Tibial artery (tissue), 4 donors: ENCODE results near the gene NCKAP1.

Source experiments
- DNase-seq, 2 donors: peaks; one replicate each; pipeline ENCODE4 v3.0.0-alpha.2; 2019
- H3K27ac ChIP-seq, 2 donors: fragments of 200-600 bp; sonication (generic) in 1 of 2; 1 replicate in 1 of 2; 2 replicates in 1 of 2; pipeline ENCODE4 v1.5.1; 2018 to 2019; ENCODE audit warnings: mild to moderate bottlenecking in 1 of 2
- H3K27me3 ChIP-seq, 2 donors: fragments of 200-600 bp; sonication (generic) in 1 of 2; one replicate each; pipeline versions ENCODE4 v1.5.1 to v1.6.0; 2016 to 2019
- H3K36me3 ChIP-seq, 3 donors: fragments of 200-600 bp; sonication (generic) in 2 of 3; one replicate each; pipeline ENCODE4 v1.5.1; 2016 to 2019; ENCODE audit warnings: mild to moderate bottlenecking in 2 of 3
- H3K4me1 ChIP-seq, 4 donors: fragments of 200-600 bp; sonication (generic) in 2 of 4; 1 replicate in 3 of 4; 2 replicates in 1 of 4; pipeline ENCODE4 v1.5.1; 2016 to 2019
- H3K4me3 ChIP-seq, 2 donors: fragments of 200-600 bp; sonication (generic) in 1 of 2; 1 replicate in 1 of 2; 2 replicates in 1 of 2; pipeline ENCODE4 v1.5.1; 2018 to 2019; ENCODE audit warnings: mild to moderate bottlenecking in 2 of 2
- H3K9me3 ChIP-seq, 3 donors: fragments of 200-600 bp; sonication (generic) in 1 of 3; one replicate each; pipeline ENCODE4 v1.5.1; 2016 to 2019
- CTCF ChIP-seq, 2 experiments: fragments of 200-600 bp in 1 of 2; fragments of 450-650 bp in 1 of 2; IDR thresholded peaks; one replicate each; pipeline ENCODE4 v1.5.1; 2017 to 2019; ENCODE audit warnings: antibody characterized with exemption in 2 of 2, mild to moderate bottlenecking in 1 of 2, moderate library complexity in 1 of 2
- intact Hi-C: fragments of 100-400 bp; cut with DNase I; formaldehyde crosslinking; loops from one replicate; pipeline ENCODE4 v1.15.0; 2023; ENCODE audit warnings: low total_unique reads

Gene NCKAP1

GRCh38 chr2:182941121-182941722 lies 97.0 kb downstream of the NCKAP1 start:
- Histone ChIP-seq H3K36me3 (peaks cover 20 to 55% (median 55%) of the 10 kb centered on the region in 3 donors), H3K9me3 (no peaks in the 10 kb centered on the region), H3K4me3 (no peak overlapping the region), H3K27ac (no peak overlapping the region), H3K4me1 (no peaks in the 10 kb centered on the region), H3K27me3 (no peaks in the 10 kb centered on the region)
- no peak for DNase-seq
- intact Hi-C loops = no loop called here
- TF ChIP-seq CTCF (IDR thresholded peaks at IDR 0.05) = no peak

GRCh38 chr2:182937870-182938269 lies 100.4 kb downstream of the NCKAP1 start:
- no peaks in the 10 kb centered on the region for H3K27me3 ChIP-seq
- peaks cover 46 to 66% (median 66%) of the 10 kb centered on the region in 3 donors for H3K36me3 ChIP-seq
- DNase-seq = no peak
- H3K4me3 ChIP-seq = no peak overlapping the region
- intact Hi-C loops = no loop called here
- no peaks in the 10 kb centered on the region for H3K9me3 ChIP-seq
- no peak for TF ChIP-seq CTCF (IDR thresholded peaks at IDR 0.05)
- no peak overlapping the region for H3K27ac ChIP-seq
- H3K4me1 ChIP-seq = no peaks in the 10 kb centered on the region

DNA sequence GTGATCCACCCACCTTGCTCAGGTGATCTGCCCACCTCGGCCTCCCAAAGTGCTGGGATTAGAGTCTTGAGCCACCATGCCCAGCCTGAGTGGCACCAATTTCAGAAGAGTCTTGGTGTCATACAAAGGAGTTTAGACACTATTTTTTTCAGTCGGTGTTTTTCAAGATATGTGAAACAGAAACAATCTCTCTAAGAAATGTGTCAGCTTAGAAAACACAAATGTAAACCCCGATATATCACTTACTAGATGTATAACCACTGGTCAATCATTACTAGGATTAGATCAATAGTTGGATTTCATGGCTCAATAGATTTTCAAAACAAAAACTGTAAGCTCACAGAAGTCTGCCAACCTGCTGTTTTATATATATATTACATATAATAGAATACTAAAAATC lies 104.6 kb downstream of the NCKAP1 start:
- no peak for DNase-seq
- Histone ChIP-seq H3K27ac (no peak overlapping the region), H3K36me3 (peaks cover 36 to 61% (median 57%) of the 10 kb centered on the region in 3 donors), H3K4me3 (no peak overlapping the region), H3K4me1 (no peaks in the 10 kb centered on the region), H3K27me3 (no peaks in the 10 kb centered on the region), H3K9me3 (no peaks in the 10 kb centered on the region)
- intact Hi-C loops = no loop called here
- no peak for TF ChIP-seq CTCF (IDR thresholded peaks at IDR 0.05)

DNA sequence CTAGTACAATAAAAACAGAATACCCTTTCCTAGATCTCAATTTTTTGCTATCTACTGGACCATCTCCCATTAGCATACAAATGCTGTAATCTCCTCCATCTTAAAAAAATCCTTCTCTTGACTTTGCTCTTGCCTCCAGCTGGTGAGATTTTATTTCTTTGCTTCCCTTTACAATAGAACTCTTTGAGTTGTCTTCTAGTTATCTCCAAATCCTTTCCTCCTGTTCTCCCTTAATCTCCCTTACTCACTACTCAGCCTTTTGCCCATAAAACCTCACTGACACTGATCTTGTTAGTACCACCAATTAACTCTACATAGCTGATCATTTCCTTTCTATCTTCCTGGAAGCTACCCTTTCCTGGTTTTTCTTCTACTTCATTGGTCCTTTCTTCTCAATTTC lies 108.3 kb downstream of the NCKAP1 start:
- Histone ChIP-seq H3K4me1 (peaks cover 0 to under 1% (median 0%) of the 10 kb centered on the region in 4 donors), H3K27ac (no peak overlapping the region), H3K36me3 (peaks cover 47 to 62% (median 62%) of the 10 kb centered on the region in 3 donors), H3K27me3 (no peaks in the 10 kb centered on the region), H3K4me3 (no peak overlapping the region), H3K9me3 (no peaks in the 10 kb centered on the region)
- no peak for TF ChIP-seq CTCF (IDR thresholded peaks at IDR 0.05)
- intact Hi-C loops = no loop called here
- DNase-seq = no peak

DNA sequence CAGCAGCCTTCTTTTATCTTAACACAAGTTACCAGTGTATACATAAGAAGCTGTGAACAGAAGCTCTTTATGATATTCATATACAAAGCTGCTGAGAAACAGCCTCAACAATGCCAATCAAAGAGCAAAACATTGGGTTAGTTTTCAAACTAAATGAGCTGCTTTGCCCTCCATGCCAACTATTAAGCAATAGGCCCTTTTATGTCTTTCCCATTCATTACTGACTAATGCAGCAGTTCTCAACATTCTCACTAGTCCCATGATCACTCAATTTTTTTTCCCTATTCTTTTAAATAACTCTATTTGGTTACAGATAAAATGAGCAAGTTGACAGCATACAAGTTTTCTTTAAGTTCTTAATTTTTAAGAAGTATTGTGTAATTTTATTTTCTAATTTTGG lies 114.0 kb downstream of the NCKAP1 start:
- H3K4me3 ChIP-seq = no peak overlapping the region
- H3K27me3 ChIP-seq = no peaks in the 10 kb centered on the region
- no peak overlapping the region for H3K27ac ChIP-seq
- no peak for DNase-seq
- H3K9me3 ChIP-seq = no peaks in the 10 kb centered on the region
- no peak for TF ChIP-seq CTCF (IDR thresholded peaks at IDR 0.05)
- H3K36me3 ChIP-seq = peaks cover 36 to 64% (median 62%) of the 10 kb centered on the region in 3 donors
- H3K4me1 ChIP-seq = peaks cover 0 to 11% (median 0%) of the 10 kb centered on the region in 4 donors
- intact Hi-C loops = no loop called here

- H3K36me3 ChIP-seq = peaks cover 12 to 47% (median 39%) of the 10 kb centered on the region in 3 donors
- intact Hi-C loops = no loop called here
- no peaks in the 10 kb centered on the region for H3K9me3 ChIP-seq
- no peak for DNase-seq
- no peak overlapping the region for H3K27ac ChIP-seq
- no peak overlapping the region for H3K4me3 ChIP-seq
- H3K27me3 ChIP-seq = no peaks in the 10 kb centered on the region
- peaks cover 0 to 35% (median under 1%) of the 10 kb centered on the region in 4 donors for H3K4me1 ChIP-seq
- TF ChIP-seq CTCF (IDR thresholded peaks at IDR 0.05) = no peak
Observed at GRCh38 chr2:182921234-182921633, 117.0 kb downstream of the NCKAP1 start.
